ENCODE measurements around the gene CLSTN1.

CLSTN1 gene

DNA sequence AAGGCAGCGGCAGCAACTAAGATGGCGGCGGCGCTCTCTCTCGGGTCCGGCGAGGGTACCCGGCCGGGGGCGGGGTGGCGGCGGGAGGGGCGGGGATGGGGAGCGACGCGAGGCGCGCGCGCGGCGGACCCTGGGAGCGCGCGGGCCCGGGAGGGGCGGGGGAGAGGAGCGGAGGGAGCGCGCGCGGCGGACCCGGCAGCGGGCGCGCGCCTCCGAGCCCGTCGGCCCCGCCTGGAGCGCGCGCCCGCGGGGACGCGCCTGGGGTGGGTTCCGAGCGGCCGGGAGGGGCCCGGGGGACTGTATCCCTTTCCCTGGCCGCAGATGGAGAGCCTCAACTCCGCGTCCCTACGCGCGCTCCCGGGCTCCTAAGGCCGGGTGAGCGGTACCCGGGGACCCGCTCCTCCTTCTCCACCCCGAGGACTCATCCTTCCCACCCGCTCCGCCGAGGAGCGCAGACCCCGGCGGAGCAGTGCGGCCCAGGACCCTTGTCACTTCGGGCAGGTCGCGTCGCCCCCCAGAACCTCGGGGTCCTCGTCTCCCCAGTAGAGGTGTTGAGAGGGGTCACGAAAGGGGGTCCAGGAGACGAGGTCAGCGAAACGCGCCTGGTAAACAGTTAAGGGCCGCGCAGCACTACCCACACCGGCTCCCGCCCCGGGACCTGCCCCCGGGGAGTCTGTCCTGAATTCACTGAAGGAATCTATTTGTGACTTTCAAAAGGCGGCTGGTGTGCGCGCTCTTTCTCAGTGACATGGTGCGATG is at the start of gene CLSTN1:
TSS of gene CLSTN1 (minus strand) at position 23 of the 759 bp plus-strand sequence. CDS start 232 bp downstream, outside the sequence.
- peak; percentile 83 for DNase-seq

DNA sequence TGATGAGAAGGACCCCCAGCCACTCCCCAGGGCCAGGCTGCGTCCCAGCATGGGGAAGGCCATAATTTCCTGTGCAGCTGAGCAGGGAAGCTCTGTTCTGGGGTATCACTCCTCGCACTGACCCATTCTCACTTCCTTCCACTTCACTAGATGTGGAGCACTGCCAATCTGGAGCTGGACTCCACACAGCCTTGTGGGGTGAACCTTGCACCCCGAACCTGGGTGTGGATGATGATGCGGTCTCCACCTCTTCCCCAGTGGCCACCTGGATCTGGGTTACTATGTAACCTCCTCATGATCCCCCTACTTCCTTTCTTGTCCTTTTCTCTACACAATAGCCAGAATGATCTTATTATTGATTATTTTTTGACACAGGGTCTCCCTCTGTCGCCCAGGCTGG is 49.6 kb upstream of the CLSTN1 start:
- DNase-seq = no peak

DNA sequence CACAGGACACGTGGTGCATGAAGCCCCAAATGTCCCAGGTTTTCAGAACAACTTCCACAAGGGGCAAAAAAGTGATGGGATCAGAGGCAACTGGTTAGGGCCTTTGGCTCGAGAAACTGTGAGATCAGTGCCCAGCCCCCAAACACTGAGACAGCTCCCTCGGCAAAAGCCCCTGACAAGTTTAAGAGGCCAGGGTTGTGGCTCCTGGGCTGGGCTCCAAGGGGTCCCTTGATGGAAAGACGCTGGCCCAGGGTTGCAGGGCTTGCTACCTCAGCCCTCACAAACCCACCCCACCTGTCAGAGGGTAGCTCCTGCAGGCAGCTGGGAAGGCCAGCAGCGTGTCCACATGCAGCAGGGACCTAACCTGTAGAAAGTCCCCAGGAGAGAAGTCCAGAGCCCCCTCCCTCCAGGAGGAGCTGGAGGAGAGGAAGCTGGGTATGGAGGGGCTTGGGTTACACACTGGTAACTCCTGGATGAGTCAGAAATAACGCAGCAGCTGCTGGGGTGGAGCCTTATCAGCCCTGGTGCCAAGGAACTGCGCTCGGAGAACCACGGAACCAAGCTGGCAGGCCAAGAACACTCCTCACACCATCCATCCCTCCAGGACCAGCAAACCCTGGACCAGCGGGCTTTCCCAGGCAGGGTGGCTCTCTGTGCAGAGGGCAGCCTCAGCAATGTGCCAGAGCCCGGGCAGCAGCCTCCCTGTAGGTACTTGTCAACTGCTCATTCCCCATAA is 48.8 kb upstream of the CLSTN1 start:
- DNase-seq = no peak

DNA sequence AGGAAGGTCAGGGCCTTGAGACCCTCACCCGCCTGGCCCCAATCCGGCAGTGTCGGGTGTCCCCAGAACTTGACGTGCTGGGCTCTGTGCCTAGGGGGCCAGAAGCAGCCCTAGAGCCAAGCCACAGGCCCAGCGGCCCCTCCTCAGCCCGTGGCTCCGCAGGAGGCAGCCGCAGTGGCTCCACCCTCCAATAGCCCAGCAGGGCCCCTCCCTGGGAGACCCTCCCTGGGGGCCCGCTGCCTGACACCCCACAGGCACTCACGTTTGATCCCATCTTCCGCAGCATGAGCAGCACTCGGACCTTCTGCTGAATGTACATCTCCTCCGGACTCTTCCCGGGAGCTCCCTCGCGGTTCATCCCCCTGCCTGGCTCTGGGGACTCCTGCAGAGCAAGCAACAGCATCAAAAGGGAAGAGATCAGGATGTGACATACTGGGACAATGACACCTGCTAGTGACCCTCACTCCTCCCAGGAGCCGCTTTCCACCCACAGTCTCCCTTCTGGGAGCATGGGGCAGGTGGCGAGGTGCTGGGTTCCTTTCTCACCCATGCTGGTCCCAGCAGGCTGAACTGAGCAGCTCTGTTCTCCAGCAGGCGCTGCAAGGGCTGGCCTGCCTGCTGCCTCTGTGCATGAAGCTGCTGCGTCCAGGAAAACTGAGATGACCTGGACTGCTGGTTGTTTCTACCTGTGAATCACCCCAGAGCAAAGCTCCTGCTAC is 48.1 kb upstream of the CLSTN1 start:
- no peak for DNase-seq

DNA sequence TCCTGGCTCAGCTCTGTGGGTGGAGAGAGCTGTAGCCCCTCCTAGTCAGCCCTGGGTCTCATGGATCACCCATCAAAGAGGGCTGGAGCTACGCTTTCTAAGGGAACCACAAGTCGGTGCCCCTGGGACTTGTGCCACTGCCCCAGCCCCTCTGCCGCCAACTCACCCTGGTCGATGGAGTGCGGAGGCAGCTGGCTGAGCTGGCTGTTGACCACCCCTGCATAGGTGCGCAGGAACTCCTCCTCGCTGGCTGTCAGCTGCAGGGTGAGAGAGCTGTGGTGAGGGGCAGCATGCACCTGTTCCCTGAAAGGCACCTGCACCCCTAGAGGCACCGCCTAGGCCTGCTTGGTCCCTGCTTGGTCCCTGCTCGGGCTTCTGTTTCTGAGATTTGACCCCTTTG is 47.3 kb upstream of the CLSTN1 start:
- DNase-seq = no peak

DNA sequence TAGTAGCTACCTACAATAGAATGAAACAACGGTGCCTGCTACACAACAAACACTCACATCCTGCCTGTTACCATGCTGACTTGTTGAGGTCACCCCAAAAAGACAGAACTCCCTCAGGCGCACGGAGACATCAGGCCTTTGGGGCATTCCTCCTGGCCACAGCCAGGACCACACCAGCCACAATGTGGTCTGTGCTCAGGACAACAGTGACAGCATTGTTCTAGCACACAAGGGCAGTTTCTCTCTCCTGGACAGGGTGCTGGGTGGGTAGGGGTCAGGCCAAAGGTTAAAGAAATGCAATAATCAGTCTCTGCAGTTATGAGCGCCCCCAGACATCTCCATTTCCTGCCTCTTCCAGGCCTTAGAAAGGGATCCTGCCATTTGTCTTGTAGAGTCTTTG is 46.8 kb upstream of the CLSTN1 start:
- no peak for DNase-seq

DNA sequence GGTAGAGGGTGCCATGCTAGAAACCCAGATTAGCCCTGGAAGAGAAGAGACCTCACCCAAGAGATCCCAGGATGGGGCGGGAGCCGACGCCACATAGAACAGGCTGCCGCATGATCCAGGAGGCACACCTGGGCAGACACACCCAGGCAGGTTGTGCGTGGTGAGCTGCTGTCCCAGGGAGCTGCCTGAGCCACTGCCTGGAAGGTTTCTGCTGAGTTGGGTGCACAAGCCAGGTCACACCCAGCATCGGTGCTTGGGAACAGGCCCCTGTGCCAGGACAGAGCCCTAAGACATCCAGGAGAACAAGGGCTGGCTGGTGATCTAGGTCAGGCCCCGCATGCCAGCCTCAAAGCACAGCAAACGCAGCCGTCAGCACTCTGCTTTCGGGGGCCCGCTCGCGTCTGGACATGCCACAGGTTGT is 46.1 kb upstream of the CLSTN1 start:
- no peak for DNase-seq

DNA sequence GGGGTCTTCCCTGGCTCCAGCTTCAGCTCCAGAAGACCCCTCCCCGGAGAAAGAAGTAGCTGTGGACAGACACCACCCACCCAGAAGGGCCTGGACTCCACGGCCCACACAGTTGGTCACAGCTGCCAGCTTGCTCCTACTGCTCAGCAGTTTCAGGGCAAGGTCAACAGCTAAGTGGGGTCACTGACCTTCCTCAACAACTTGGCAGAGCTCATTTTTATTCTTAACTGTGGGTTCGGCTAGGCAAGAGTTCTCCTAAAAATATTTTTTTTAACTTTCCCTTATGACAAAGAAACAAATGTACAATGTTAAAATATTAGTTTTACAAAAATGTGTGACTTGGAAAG is 44.5 kb upstream of the CLSTN1 start:
- DNase-seq = no peak

DNA sequence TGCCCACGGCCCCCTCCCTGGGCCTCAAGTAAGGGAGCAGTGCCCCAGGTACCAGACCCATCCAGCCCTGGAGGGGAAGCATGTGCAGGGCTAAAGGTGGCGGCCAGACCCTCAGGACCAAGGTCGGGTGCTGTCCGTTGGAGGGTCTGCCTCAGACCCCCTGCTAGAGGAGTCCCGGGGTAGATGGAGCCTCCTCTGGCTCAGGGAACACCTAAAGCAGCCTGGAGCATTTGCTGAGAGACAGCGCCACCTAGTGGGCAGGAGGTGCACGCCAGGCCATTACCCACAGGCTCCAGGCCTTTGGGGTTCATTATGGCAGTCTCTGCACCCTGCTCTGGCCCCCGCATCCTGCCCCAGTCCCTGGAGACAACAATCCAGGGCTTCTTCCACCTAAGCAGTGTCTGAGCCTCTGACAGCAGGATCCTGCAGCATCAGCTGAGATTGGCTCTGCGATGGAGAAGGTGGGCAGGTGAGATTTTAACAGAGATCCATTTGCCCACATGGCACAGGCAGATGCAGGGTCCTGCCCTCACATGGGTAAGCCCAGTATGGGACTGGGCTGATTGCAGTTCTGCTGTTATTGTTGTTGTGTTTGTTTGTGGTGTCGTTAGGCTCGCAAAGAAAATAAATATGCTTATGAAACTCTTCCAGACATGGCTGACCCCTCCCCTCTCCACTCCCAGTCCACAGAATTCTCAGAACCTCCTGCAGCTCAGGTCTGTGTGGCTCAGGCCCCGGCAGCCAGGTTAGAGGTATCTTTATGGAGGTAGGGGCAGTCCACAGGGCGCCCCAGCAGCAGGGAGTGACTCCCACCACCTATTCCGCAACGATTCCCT is 43.9 kb upstream of the CLSTN1 start:
- peak; percentile 84 for DNase-seq

DNA sequence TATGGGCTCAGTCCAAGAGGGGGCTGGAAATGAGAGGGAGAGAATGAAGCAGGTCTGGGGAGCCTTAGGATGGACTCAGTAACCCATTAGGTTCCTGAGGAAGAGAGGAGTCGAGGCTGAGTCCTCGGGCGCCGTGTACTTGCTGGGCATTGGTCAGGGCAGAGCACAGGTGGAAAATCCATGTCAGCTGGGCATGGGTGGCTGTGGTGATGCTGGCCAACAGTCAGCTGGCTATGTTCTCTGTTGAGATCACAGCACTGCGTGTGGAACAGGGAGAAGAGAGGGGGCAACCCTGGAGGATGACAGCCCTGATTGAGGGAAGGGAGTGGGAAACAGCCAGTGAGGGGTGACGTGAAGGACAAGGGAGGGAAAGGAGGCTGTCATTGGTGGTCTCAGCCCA is 43.1 kb upstream of the CLSTN1 start:
- no peak for DNase-seq

DNA sequence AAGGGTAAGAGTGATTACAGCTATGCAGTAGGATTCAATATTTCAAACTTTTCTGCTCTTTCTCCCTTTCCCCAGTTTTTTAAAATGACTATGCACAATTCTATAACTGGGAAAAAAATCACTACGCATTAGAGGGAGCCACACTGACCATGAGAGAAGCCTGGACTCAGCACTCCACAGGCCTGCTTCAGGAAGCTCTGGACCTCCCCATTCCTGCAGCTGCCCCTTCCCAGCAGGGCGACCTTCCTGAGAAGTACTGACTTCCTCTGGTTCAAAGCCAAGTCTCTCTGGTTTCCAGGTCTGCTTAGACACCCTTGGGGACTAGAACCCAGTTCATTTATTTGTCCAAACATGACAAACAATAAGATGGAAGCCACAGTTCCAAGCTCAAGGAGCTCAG is 42.0 kb upstream of the CLSTN1 start:
- DNase-seq = no peak

DNA sequence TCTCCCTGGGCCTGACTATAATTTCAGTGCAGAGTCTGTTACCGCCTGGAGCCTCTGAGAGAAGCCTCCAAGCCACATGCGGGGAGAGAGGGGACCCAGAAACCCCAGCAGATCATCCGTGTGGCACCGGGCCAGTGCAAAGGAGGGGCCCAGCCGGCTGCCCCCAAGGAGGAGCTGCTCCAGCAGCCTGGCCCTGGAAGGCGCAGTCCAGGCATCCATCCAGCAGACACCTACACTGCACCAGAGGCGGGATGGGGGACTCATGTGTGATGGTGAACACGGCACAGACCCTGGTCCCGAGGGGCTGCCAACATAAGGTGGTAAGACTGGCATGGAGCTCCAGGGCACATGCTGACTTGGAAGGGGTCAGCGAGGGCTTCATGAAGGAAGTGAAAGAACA is 39.6 kb upstream of the CLSTN1 start:
- DNase-seq = no peak

DNA sequence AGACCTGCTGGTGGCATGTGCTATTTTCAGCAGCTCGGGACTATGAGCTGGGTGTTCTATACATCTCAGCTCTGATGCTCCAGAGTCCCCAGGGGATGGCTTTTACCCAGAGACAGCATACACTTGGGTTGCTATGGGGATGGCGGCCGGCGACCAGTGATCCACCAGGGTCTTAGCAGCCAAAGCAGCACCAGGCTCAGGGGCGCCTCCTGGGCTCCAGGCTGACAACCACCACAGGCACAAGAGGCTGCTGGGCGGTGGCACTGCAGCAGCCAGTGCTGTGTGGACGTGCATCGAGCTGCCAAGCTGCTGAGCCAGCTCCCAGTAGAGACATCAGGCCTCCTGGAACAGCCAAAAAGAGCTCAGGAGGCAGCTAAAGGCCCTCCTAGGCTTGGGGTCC is 37.6 kb upstream of the CLSTN1 start:
- no peak for DNase-seq

DNA sequence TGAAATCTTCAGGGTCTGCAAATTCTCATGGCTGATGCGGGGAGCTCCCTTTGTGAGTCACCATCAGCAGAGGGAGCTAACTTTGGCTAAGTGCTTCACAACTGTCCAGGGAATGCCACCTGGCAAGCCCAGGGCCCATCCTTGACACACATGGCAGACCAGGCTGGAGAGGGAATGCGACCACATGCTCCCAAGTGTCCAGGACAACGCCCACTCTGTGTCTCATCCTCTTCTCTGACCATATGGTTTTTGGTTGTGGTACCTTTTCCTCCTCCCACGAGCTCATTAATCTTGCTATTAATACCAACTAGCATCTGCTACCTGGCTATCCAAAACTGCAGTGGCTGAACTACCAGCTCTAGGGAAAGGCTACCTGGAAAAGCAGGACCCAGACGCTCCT is 37.1 kb upstream of the CLSTN1 start:
- no peak for DNase-seq

DNA sequence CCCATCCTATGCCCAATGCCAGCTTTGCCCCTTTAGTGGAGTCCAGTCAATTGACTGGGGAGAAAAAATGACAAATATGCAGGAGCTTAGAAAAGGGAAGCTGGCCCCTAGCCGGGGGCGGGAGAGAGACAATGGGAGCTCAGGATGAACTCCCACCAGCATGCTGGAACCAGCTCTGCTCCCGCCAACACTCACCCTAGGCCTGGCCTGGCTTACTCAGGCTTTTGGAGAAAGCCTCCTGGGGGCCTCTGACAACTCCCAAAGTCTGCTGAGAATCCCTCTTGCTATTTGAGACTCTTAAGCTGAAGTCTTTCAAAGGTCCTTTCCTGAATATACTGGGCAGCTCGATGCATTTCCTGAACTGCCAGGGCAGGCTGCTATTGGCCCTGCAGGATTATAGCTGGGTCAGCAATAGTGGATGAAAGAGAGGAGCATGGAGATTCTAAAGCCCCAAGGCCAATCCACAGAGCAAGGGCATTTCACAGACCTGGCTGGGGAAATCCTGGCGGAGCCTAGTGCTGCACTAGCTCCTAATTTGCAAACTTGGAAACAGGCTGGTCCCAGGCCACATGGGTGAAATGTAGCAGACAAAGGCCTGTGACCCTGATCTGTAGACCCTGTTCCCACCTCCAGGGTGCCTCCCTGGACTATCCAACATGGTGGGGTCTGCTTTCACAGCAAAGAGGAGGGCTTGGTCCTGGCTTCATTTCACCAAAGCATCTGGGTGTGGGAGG is 35.7 kb upstream of the CLSTN1 start:
- DNase-seq = no peak

DNA sequence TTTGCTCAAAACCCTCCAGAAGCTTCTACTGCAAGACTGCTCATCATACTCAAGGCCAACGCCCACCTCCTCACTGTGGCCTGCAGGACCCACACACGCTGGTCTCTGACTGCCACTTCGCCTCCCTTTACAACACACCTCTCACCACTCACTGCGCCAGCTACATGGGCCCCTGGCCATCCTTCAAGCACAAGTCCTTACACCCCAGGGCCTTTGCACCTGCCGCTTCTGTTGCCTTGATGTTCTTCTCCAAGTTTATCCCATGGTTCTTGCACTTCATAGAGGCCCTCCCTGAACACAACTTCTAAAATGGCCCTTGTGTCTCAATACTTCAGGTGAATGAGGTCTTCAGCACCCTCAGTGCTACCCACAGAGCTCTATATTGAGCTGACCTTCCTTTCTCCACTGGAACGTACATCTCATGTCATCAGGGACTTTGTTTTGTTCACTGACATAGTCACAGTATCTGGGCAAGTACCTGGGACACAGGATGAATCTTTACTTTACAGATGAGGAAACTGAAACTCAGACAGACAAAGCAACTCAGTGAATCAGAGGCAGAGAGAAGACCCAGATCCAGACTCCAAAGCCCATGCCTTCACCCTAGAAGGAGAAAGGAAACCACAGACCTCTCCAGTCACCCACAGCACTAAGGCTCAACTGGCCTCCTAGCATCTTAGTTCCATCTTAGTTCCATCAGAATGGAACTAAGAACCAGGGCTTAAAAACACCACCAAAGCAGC is 34.7 kb upstream of the CLSTN1 start:
- no peak for DNase-seq

DNA sequence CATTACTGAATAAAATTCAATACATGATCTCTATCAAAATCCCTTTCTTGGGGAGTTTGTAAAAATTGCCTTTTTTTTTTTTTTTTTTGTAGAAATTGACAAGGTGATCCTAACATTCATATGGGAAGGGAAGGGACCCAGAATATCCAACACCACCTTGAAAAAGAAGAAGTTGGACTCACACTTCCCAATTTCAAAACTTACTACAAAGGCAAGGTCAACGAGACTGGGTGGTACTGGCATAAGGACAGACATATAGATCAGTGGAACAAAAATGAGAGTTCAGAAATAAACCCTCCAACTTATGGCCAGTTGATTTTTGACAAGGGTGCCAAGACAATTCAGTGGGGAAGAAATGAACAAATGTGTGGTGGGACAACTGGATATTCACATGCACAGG is 31.4 kb upstream of the CLSTN1 start:
- no peak for DNase-seq

DNA sequence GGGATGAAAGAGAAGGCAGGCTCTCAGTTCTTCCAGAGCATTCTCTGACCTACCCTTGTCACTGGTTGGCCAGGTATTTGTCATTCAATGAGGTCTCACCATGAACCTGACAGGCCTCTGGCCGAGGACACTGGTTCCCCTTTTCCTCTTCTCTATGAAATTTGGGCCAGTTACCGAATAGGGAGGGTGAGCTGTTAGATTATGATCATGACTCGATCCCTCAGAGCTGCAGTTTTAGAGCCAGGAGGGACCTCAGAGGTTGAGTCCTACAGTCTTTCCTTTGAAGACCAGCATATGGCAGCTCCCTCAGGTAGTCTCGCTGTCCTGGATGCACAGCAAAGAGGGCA is 29.5 kb upstream of the CLSTN1 start:
- no peak for DNase-seq

DNA sequence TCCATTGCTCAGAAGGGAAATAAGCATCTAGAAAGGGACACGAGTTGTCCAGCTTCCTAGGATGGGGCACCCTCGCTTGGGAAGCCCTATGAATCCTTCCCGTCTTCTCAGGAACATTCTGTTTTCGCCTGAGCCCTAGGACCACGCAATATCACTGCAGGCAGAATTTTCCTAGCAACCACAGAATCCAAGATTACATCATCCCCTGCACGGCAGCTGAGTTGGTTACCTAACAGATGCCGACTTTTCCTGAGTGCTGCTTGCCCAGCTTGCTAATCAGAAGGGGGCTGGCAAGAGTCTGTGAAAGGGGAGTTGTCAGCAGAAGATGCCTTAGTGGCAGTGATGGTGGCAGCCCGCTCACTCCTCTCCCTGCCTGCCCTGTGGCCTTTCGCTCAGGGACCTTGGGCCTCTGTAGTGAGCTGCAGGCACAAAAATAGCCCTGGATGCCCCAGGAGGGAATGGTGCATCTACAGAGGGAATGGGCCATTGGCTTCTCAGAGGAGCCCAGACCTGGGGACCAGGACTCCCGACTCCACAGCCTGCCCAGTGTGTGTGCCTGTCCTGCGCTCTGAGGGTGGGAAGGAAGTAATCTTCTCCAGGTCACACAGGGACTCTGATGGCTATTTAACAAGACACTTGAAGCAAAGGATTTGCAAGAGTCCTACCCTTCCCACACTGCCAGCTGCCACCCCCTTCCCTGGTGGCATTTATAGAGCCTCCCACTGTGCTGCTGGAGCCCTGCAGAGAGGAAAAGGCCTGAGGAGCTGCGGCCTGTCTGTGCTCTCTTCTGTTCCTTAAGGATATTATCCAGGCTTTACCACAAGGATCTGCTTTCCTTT is 28.9 kb upstream of the CLSTN1 start:
- DNase-seq = no peak

DNA sequence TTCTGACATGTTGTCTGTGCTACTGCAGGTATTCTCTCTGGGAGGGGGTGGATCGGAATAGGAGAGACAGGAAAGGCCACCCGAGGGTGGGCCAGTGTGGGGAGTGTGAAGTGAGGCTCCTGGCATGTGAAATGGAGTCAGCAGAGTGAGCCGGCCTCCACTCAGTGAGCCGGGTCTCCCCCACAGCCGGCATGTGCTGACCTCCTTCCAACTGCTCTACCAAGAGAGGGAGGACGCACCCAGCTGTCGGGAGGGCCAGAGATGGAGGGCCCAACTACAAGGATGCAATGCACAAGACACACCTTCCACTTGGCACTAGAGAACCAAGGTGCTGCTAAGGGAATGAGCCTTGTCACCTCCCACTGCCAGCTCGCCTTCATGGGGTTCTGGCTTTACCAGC is 28.2 kb upstream of the CLSTN1 start:
- DNase-seq = no peak
